Tibial artery (tissue), 4 donors: ENCODE data around the gene PLD2.

Experiments
- DNase-seq, 2 donors: peaks; one replicate each; pipeline ENCODE4 v3.0.0-alpha.2; 2019
- H3K27ac ChIP-seq, 2 donors: fragments of 200-600 bp; sonication (generic) in 1 of 2; 1 replicate in 1 of 2; 2 replicates in 1 of 2; pipeline ENCODE4 v1.5.1; 2018 to 2019; ENCODE audit warnings: mild to moderate bottlenecking in 1 of 2
- H3K27me3 ChIP-seq, 2 donors: fragments of 200-600 bp; sonication (generic) in 1 of 2; one replicate each; pipeline versions ENCODE4 v1.5.1 to v1.6.0; 2016 to 2019
- H3K36me3 ChIP-seq, 3 donors: fragments of 200-600 bp; sonication (generic) in 2 of 3; one replicate each; pipeline ENCODE4 v1.5.1; 2016 to 2019; ENCODE audit warnings: mild to moderate bottlenecking in 2 of 3
- H3K4me1 ChIP-seq, 4 donors: fragments of 200-600 bp; sonication (generic) in 2 of 4; 1 replicate in 3 of 4; 2 replicates in 1 of 4; pipeline ENCODE4 v1.5.1; 2016 to 2019
- H3K4me3 ChIP-seq, 2 donors: fragments of 200-600 bp; sonication (generic) in 1 of 2; 1 replicate in 1 of 2; 2 replicates in 1 of 2; pipeline ENCODE4 v1.5.1; 2018 to 2019; ENCODE audit warnings: mild to moderate bottlenecking in 2 of 2
- H3K9me3 ChIP-seq, 3 donors: fragments of 200-600 bp; sonication (generic) in 1 of 3; one replicate each; pipeline ENCODE4 v1.5.1; 2016 to 2019
- CTCF ChIP-seq, 2 experiments: fragments of 200-600 bp in 1 of 2; fragments of 450-650 bp in 1 of 2; IDR thresholded peaks; one replicate each; pipeline ENCODE4 v1.5.1; 2017 to 2019; ENCODE audit warnings: antibody characterized with exemption in 2 of 2, mild to moderate bottlenecking in 1 of 2, moderate library complexity in 1 of 2
- intact Hi-C: fragments of 100-400 bp; cut with DNase I; formaldehyde crosslinking; loops from one replicate; pipeline ENCODE4 v1.15.0; 2023; ENCODE audit warnings: low total_unique reads

PLD2 gene

DNA sequence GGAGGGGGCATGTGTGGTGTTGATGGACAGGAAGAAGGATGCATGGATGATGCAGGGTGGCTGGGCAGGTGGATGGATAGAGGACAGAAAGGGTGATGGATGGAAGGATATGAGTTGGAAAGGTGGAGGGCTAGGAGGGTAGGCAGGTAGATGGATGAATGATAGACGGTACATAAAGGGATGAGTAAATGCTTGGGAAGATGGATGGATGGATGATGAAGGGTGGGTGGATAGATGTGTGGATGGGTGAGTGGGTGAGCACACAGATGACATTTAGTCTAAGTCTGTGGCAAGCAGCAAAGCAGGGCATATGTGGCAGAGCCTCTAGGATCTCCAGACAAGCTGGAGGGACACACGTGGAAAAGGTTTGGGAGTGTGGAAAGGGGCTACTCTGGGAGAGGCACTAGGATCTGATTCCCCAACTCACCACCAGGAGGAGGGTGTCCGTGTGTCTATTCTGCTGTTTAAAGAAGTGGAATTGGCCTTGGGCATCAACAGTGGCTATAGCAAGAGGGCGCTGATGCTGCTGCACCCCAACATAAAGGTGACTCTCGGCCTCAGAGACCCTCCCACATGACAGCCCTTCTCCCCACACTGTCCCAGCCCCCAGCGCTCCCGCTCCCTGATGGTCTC is 8.2 kb downstream of the PLD2 start:
- H3K27me3 ChIP-seq, result no peaks in the 10 kb centered on the region
- H3K36me3 ChIP-seq, result peaks cover 3 to 77% (median 40%) of the 10 kb centered on the region in 3 donors
- H3K9me3 ChIP-seq, result no peaks in the 10 kb centered on the region
- H3K4me1 ChIP-seq, result no peaks in the 10 kb centered on the region
- no peak for TF ChIP-seq CTCF (IDR thresholded peaks at IDR 0.05)
- intact Hi-C loops, result no loop called here
- no peak for DNase-seq
- H3K4me3 ChIP-seq, result no peak overlapping the region
- no peak overlapping the region for H3K27ac ChIP-seq

DNA sequence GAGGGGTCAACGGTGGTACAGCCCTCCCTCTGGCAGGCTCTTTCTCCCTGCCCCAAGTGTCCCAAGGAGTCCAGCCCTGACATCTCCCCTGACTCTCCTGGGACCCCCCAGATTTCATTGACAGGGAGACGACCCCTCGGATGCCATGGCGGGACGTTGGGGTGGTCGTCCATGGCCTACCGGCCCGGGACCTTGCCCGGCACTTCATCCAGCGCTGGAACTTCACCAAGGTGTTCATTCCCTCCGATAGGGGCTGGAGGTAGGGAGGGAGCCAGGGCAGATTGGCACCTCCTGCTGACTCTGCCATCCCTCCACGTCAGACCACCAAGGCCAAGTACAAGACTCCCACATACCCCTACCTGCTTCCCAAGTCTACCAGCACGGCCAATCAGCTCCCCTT is 9.9 kb downstream of the PLD2 start:
- TF ChIP-seq CTCF (IDR thresholded peaks at IDR 0.05), result no peak
- no peak for DNase-seq
- Histone ChIP-seq H3K27me3 (no peaks in the 10 kb centered on the region), H3K9me3 (no peaks in the 10 kb centered on the region), H3K36me3 (peaks cover 3 to 76% (median 45%) of the 10 kb centered on the region in 3 donors), H3K27ac (no peak overlapping the region), H3K4me1 (no peaks in the 10 kb centered on the region), H3K4me3 (no peak overlapping the region)
- intact Hi-C loops, result no loop called here

DNA sequence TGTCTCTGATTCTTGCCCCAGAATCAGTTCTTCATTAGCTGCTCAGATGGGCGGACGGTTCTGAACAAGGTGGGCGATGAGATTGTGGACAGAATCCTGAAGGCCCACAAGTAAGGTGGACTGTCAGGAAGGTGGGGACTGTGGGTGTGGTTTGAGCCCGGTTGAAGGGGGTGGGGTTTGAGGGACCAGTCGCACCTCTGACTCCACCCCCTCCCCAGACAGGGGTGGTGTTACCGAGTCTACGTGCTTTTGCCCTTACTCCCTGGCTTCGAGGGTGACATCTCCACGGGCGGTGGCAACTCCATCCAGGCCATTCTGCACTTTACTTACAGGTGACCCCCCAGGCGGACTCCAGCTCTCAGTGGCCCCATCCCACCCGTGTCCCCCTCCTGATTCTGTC is 11.3 kb downstream of the PLD2 start:
- no peak overlapping the region for H3K4me3 ChIP-seq
- H3K4me1 ChIP-seq, result no peaks in the 10 kb centered on the region
- intact Hi-C loops, result no loop called here
- no peak overlapping the region for H3K27ac ChIP-seq
- no peak for TF ChIP-seq CTCF (IDR thresholded peaks at IDR 0.05)
- DNase-seq, result no peak
- H3K36me3 ChIP-seq, result peaks cover 3 to 89% (median 55%) of the 10 kb centered on the region in 3 donors
- no peaks in the 10 kb centered on the region for H3K9me3 ChIP-seq
- no peaks in the 10 kb centered on the region for H3K27me3 ChIP-seq

- TF ChIP-seq CTCF (IDR thresholded peaks at IDR 0.05), result no peak
- peaks cover 0 to 58% (median 30%) of the 10 kb centered on the region in 3 donors for H3K36me3 ChIP-seq
- intact Hi-C loops, result no loop called here
Observed at GRCh38 chr17:4822835-4823234, 15.9 kb downstream of the PLD2 start.

GRCh38 chr17:4823373-4824089 is 16.6 kb downstream of the PLD2 start:
- H3K4me1 ChIP-seq, result no peaks in the 10 kb centered on the region
- no peak overlapping the region for H3K4me3 ChIP-seq
- H3K27me3 ChIP-seq, result no peaks in the 10 kb centered on the region
- no peak for DNase-seq
- peaks cover 0 to 51% (median 23%) of the 10 kb centered on the region in 3 donors for H3K36me3 ChIP-seq
- H3K27ac ChIP-seq, result no peak overlapping the region
- intact Hi-C loops, result no loop called here
- TF ChIP-seq CTCF (IDR thresholded peaks at IDR 0.05), result no peak
- no peaks in the 10 kb centered on the region for H3K9me3 ChIP-seq

More at GRCh38 chr17:4822835-4823234, 15.9 kb downstream of the PLD2 start:
- Histone ChIP-seq H3K4me3 (no peak overlapping the region), H3K4me1 (no peaks in the 10 kb centered on the region), H3K27ac (no peak overlapping the region), H3K9me3 (no peaks in the 10 kb centered on the region), H3K27me3 (no peaks in the 10 kb centered on the region)
- DNase-seq, result no peak
